ENCODE measurements around the gene PTH1R. TPM values are rescaled to one million over a fixed set of nuclear protein-coding genes. Genes with fewer than 3 reads are reported as not detected.

The PTH1R gene
- total RNA-seq (2014; rRNA removed; shearing (Covaris generic)) (1.3 TPM in 1 of 2 replicates, not detected in the other), polyA plus RNA-seq (2016; fragmentation: Nextera tagmentation; extraction: Ambion mirVana) (0.37 and 0.60 TPM in 2 replicates)

DNA sequence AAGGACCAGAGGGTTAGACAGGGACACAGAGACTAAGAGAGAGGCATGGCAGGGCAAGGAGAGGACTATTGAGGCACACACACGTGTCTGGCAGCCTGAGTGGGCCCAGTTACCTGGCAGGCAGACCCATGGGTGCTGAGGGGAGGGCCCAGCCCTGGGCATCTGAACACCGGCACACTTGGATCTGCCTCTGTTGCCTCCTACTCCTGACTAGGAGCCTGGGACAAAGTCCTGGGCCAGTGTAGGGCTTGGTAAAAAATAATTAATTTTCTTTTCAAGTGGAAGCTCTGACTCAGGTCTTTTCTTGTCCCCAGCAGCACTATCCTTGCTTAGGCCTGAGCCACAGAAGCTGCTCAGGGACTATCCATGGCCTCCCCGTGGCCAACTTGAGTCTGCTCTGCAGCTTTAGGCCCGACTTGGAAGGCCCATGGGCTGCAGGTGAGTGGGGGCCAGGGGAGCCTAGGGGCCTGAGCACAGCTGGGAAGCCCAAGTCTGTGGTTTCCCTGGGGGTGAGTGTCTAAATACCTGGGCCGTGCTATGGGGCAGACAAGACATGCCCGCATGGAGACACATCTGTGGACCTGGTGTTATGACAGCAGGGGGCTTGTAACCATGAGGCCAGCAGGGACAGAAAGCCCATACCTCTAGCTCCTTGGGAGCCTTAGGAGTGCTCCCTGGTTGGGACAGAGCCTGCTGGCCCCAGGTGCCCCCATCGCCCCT lies at the start of gene PTH1R:
Gene PTH1R (plus strand): TSS at position 316 of the 720 bp plus-strand sequence. CDS start 5,839 bp downstream, outside the sequence.
- no peak within 1 kb of the TSS for H3K4me3 ChIP-seq
- no peak for DNase-seq
- H3K79me2 ChIP-seq (ENCODE audit: insufficient read depth), result no peaks in the 10 kb centered on the region
- 0 out of 2 replicates have a peak, but pooled peaks cover 10% of the 10 kb centered on the region for H3K27me3 ChIP-seq (replicated peaks; ENCODE audit: insufficient read depth)
- in situ Hi-C loops (cut with MboI), result no loop called here
- H3K36me3 ChIP-seq (ENCODE audit: low read depth), result no peaks in the 10 kb centered on the region
- TF ChIP-seq EZH2phosphoT487 (IDR thresholded peaks at IDR 0.05; ENCODE audit: insufficient read depth, low read depth) (no peak), EZH2 (IDR thresholded peaks at IDR 0.05; ENCODE audit: insufficient read depth, poor library complexity, severe bottlenecking) (no peak)
- H3K4me1 ChIP-seq (ENCODE audit: insufficient read depth), result peaks cover 7% of the 10 kb centered on the region; the same call in 1 of the 2 replicates
- no peak within 1 kb of the TSS for H3K9ac ChIP-seq
- H3F3A ChIP-seq (ENCODE audit: insufficient read depth), result no peaks in the 10 kb centered on the region
- no peak within 1 kb of the TSS for H3K4me2 ChIP-seq (ENCODE audit: unreplicated experiment)
- H3K9me2 ChIP-seq (ENCODE audit: insufficient read depth), result no peaks in the 10 kb centered on the region
- H2AFZ ChIP-seq, result no peak within 1 kb of the TSS
- H3K27ac ChIP-seq, result no peak within 1 kb of the TSS
- no peaks in the 10 kb centered on the region for H4K20me1 ChIP-seq (ENCODE audit: insufficient read depth)
- WGBS, 2 experiments (ENCODE audit: low coverage in 1 of 2, low lambda C conversion rate in 2 of 2, missing lambda C conversion rate in 2 of 2), result 80 to 83% methylated on average over 7 of the region's 7 CpGs
- no peaks in the 10 kb centered on the region for H3K9me3 ChIP-seq (ENCODE audit: low read depth)

DNA sequence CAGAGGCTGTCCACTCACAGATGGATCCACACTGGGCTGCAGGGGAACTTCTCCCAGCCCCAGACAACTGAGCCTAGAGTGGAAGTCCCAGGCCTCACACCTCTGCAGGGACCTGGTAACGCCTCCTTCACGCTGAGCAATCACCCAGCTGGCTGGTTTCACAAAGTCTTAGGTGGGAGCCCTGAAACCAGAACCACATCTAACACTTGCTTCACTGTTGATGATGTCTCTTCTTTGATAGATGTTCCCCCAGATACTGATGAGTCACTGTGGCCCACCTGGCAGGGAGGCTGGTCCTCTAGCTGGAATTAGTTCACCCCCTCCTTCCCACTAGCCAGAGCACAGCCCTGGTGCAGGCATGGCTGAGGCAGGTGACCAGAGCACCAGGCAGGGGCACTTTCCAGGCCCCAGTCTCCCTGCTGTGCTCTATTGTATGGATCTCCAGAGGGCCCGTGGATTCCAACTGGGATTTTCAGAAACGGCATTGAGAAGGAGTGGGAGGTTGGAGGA lies 47.8 kb upstream of the PTH1R start:
- Histone ChIP-seq H3K9ac (no peak overlapping the region), H3K27ac (no peak overlapping the region), H3K36me3 (ENCODE audit: low read depth) (no peaks in the 10 kb centered on the region), H4K20me1 (ENCODE audit: insufficient read depth) (no peaks in the 10 kb centered on the region), H3K9me2 (ENCODE audit: insufficient read depth) (no peaks in the 10 kb centered on the region), H2AFZ (no peak overlapping the region), H3F3A (ENCODE audit: insufficient read depth) (no peaks in the 10 kb centered on the region), H3K4me3 (no peak overlapping the region), H3K79me2 (ENCODE audit: insufficient read depth) (no peaks in the 10 kb centered on the region), H3K4me2 (ENCODE audit: unreplicated experiment) (no peak overlapping the region), H3K27me3 (replicated peaks; ENCODE audit: insufficient read depth) (peaks cover 7% of the 10 kb centered on the region), H3K4me1 (ENCODE audit: insufficient read depth) (no peaks in the 10 kb centered on the region), H3K9me3 (ENCODE audit: low read depth) (no peaks in the 10 kb centered on the region)
- 34 to 48% methylated on average over 4 of the region's 4 CpGs for WGBS, 2 experiments (ENCODE audit: low coverage in 1 of 2, low lambda C conversion rate in 2 of 2, missing lambda C conversion rate in 2 of 2)
- DNase-seq, result no peak
- TF ChIP-seq EZH2 (IDR thresholded peaks at IDR 0.05; ENCODE audit: insufficient read depth, poor library complexity, severe bottlenecking) (no peak), EZH2phosphoT487 (IDR thresholded peaks at IDR 0.05; ENCODE audit: insufficient read depth, low read depth) (no peak)
- in situ Hi-C loops (cut with MboI), result no loop called here

DNA sequence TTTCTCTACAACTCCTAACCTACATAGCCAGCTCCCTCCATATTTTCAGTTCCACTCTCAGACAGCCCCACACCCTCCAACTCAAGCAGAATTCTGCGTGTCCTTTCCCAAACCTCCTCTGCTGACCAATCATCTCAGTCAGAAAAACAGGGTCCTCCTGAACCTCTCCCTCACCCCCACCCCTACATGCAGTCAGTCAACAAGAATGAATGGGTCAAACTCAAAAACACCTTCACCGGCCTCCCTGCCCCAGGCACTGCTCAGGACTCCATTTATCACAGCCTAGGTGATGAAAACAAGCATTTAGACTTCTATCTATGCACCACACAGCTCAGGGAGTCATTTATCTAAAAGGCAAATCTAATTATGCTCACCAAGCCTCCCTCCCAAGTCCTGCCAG lies 46.7 kb upstream of the PTH1R start:
- H3K9me2 ChIP-seq (ENCODE audit: insufficient read depth), result no peaks in the 10 kb centered on the region
- no peaks in the 10 kb centered on the region for H3K79me2 ChIP-seq (ENCODE audit: insufficient read depth)
- no peak overlapping the region for H3K4me2 ChIP-seq (ENCODE audit: unreplicated experiment)
- H3K27ac ChIP-seq, result no peak overlapping the region
- no peak overlapping the region for H2AFZ ChIP-seq
- in situ Hi-C loops (cut with MboI), result no loop called here
- no peaks in the 10 kb centered on the region for H3K36me3 ChIP-seq (ENCODE audit: low read depth)
- H4K20me1 ChIP-seq (ENCODE audit: insufficient read depth), result no peaks in the 10 kb centered on the region
- no peak overlapping the region for H3K4me3 ChIP-seq
- no peak for DNase-seq
- H3F3A ChIP-seq (ENCODE audit: insufficient read depth), result no peaks in the 10 kb centered on the region
- no peaks in the 10 kb centered on the region for H3K9me3 ChIP-seq (ENCODE audit: low read depth)
- H3K4me1 ChIP-seq (ENCODE audit: insufficient read depth), result no peaks in the 10 kb centered on the region
- 44 to 77% methylated on average over 2 of the region's 2 CpGs for WGBS, 2 experiments (ENCODE audit: low coverage in 1 of 2, low lambda C conversion rate in 2 of 2, missing lambda C conversion rate in 2 of 2)
- H3K27me3 ChIP-seq (replicated peaks; ENCODE audit: insufficient read depth), result no peaks in the 10 kb centered on the region; the same call in none of the 2 replicates
- TF ChIP-seq EZH2phosphoT487 (IDR thresholded peaks at IDR 0.05; ENCODE audit: insufficient read depth, low read depth), result no peak
- no peak for TF ChIP-seq EZH2 (IDR thresholded peaks at IDR 0.05; ENCODE audit: insufficient read depth, poor library complexity, severe bottlenecking)
- no peak overlapping the region for H3K9ac ChIP-seq

DNA sequence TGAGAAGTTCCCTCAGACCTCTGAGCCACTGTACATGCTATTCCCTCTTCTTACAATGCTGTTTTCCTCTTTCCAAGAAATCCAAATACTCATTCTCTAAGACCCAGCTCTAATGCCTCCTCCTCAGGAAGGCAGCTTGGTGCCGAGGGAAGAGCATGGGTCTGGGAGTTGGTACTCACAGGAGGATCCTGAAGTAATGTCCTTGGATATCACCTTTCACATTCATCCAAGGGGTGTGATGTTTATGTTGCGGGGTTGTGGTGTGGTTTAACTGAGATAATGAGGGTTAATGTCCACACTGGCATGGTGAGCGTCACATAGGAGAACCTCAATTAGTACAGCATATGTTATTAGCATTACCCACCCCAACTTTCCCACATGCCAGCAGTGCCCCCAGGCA lies 46.2 kb upstream of the PTH1R start:
- H3K4me3 ChIP-seq, result no peak overlapping the region
- no peak overlapping the region for H3K4me2 ChIP-seq (ENCODE audit: unreplicated experiment)
- H3K9me3 ChIP-seq (ENCODE audit: low read depth), result no peaks in the 10 kb centered on the region
- no peaks in the 10 kb centered on the region for H3K36me3 ChIP-seq (ENCODE audit: low read depth)
- H3K9ac ChIP-seq, result no peak overlapping the region
- in situ Hi-C loops (cut with MboI), result no loop called here
- 62 to 77% methylated on average over 3 of the region's 3 CpGs for WGBS, 2 experiments (ENCODE audit: low coverage in 1 of 2, low lambda C conversion rate in 2 of 2, missing lambda C conversion rate in 2 of 2)
- no peaks in the 10 kb centered on the region for H3K9me2 ChIP-seq (ENCODE audit: insufficient read depth)
- no peak overlapping the region for H2AFZ ChIP-seq
- no peak overlapping the region for H3K27ac ChIP-seq
- H3K4me1 ChIP-seq (ENCODE audit: insufficient read depth), result no peaks in the 10 kb centered on the region
- H4K20me1 ChIP-seq (ENCODE audit: insufficient read depth), result no peaks in the 10 kb centered on the region
- no peaks in the 10 kb centered on the region for H3F3A ChIP-seq (ENCODE audit: insufficient read depth)
- TF ChIP-seq EZH2 (IDR thresholded peaks at IDR 0.05; ENCODE audit: insufficient read depth, poor library complexity, severe bottlenecking), result no peak
- no peaks in the 10 kb centered on the region for H3K79me2 ChIP-seq (ENCODE audit: insufficient read depth)
- H3K27me3 ChIP-seq (replicated peaks; ENCODE audit: insufficient read depth), result no peaks in the 10 kb centered on the region; the same call in none of the 2 replicates
- no peak for DNase-seq
